ENCODE results near the gene IDH1. TPM values are rescaled to one million over a fixed set of nuclear protein-coding genes. Genes with fewer than 3 reads are reported as not detected.

Gene IDH1
- total and polyA plus RNA-seq, 2 donors (not counting 1 experiment from before 2014, with no cell fraction given): 13.9 to 41.4 TPM

GRCh38 chr2:208234786-208235185 lies 20.1 kb downstream of the IDH1 start:
- H3K79me2 ChIP-seq (ENCODE audit: control insufficient read depth, insufficient read depth, low read length): no peaks in the 10 kb centered on the region
- no peak overlapping the region for H3K27ac ChIP-seq (ENCODE audit: low read length in 2 of 2)
- intact Hi-C loops (cut with micrococcal nuclease): no loop called here
- H3K27me3 Mint-ChIP-seq: no peaks in the 10 kb centered on the region
- H3K9ac ChIP-seq (ENCODE audit: low read length): no peak overlapping the region
- no peaks in the 10 kb centered on the region for H3K27me3 ChIP-seq (replicated peaks in 1 of 4; ENCODE audit: control extremely low read depth in 1 of 4, control insufficient read depth in 3 of 4, insufficient read depth in 4 of 4, low read length in 3 of 4)
- H3K9me3 Mint-ChIP-seq (ENCODE audit: insufficient read depth): peaks cover 10% of the 10 kb centered on the region
- H3K9me3 ChIP-seq (ENCODE audit: control extremely low read depth in 1 of 3, control insufficient read depth in 2 of 3, insufficient read depth in 1 of 3, low read length in 2 of 3): peaks cover 0 to 9% (median 7%) of the 10 kb centered on the region in 3 donors
- ChIA-PET CTCF (no interaction called here), POLR2A (no interaction called here)
- H3K4me1 Mint-ChIP-seq: no peaks in the 10 kb centered on the region
- no peak overlapping the region for H2AFZ ChIP-seq (ENCODE audit: insufficient read depth, low read depth, low read length, poor library complexity, severe bottlenecking)
- DNase-seq (no peak), ATAC-seq (ENCODE audit: low read depth) (no peak)
- no peak overlapping the region for H3K4me2 ChIP-seq (replicated peaks; ENCODE audit: low read depth, low read length, poor library complexity, severe bottlenecking)
- TF ChIP-seq EZH2 (IDR thresholded peaks at IDR 0.05; ENCODE audit: borderline replicate concordance, insufficient read depth, low read depth, low read length, poor library complexity, severe bottlenecking) (no peak), CTCF (IDR thresholded peaks at IDR 0.05) (no peak)
- 100% methylated on average over 1 of the region's 1 CpG for WGBS (ENCODE audit: insufficient coverage)
- peaks cover 9 to 29% of the 10 kb centered on the region in 2 experiments for H3K36me3 ChIP-seq (replicated peaks in 1 of 2; ENCODE audit: control extremely low read depth in 1 of 2, control insufficient read depth in 1 of 2, extremely low read depth in 1 of 2, insufficient read depth in 2 of 2, low read length in 1 of 2)
- no peak overlapping the region for H3K4me3 ChIP-seq (ENCODE audit: control extremely low read depth in 1 of 5, extremely low read depth in 1 of 5, insufficient read depth in 1 of 5, low read depth in 2 of 5, low read length in 4 of 5)
- H3K4me1 ChIP-seq (ENCODE audit: control insufficient read depth in 2 of 2, insufficient read depth in 2 of 2, low read length in 2 of 2): no peaks in the 10 kb centered on the region
- H4K20me1 ChIP-seq (ENCODE audit: control insufficient read depth, insufficient read depth, low read length, poor library complexity, severe bottlenecking): no peaks in the 10 kb centered on the region
- no peak overlapping the region for H3K4me3 Mint-ChIP-seq
- no peak overlapping the region for H3K27ac Mint-ChIP-seq

GRCh38 chr2:208228476-208228875 lies 26.4 kb downstream of the IDH1 start:
- H3K27ac Mint-ChIP-seq: no peak overlapping the region
- H3K27me3 Mint-ChIP-seq: peaks cover 4% of the 10 kb centered on the region
- intact Hi-C loops (cut with micrococcal nuclease): no loop called here
- TF ChIP-seq CTCF (IDR thresholded peaks at IDR 0.05): no peak
- TF ChIP-seq EZH2 (IDR thresholded peaks at IDR 0.05; ENCODE audit: borderline replicate concordance, insufficient read depth, low read depth, low read length, poor library complexity, severe bottlenecking): no peak
- peaks cover 7% of the 10 kb centered on the region for H3K9me3 Mint-ChIP-seq (ENCODE audit: insufficient read depth)
- H3K9me3 ChIP-seq (ENCODE audit: control extremely low read depth in 1 of 3, control insufficient read depth in 2 of 3, insufficient read depth in 1 of 3, low read length in 2 of 3): peaks cover 0 to 13% (median 9%) of the 10 kb centered on the region in 3 donors
- no peak overlapping the region for H3K27ac ChIP-seq (ENCODE audit: low read length in 2 of 2)
- H3K4me2 ChIP-seq (replicated peaks; ENCODE audit: low read depth, low read length, poor library complexity, severe bottlenecking): no peak overlapping the region
- H3K4me3 ChIP-seq (ENCODE audit: control extremely low read depth in 1 of 5, extremely low read depth in 1 of 5, insufficient read depth in 1 of 5, low read depth in 2 of 5, low read length in 4 of 5): no peak overlapping the region
- no peaks in the 10 kb centered on the region for H4K20me1 ChIP-seq (ENCODE audit: control insufficient read depth, insufficient read depth, low read length, poor library complexity, severe bottlenecking)
- no peaks in the 10 kb centered on the region for H3K4me1 Mint-ChIP-seq
- no peaks in the 10 kb centered on the region for H3K79me2 ChIP-seq (ENCODE audit: control insufficient read depth, insufficient read depth, low read length)
- H3K9ac ChIP-seq (ENCODE audit: low read length): no peak overlapping the region
- no peak for DNase-seq
- no CpG with 5 or more reads among the region's 1 CpG for WGBS (ENCODE audit: insufficient coverage)
- no peaks in the 10 kb centered on the region for H3K36me3 ChIP-seq (replicated peaks in 1 of 2; ENCODE audit: control extremely low read depth in 1 of 2, control insufficient read depth in 1 of 2, extremely low read depth in 1 of 2, insufficient read depth in 2 of 2, low read length in 1 of 2)
- H3K4me1 ChIP-seq (ENCODE audit: control insufficient read depth in 2 of 2, insufficient read depth in 2 of 2, low read length in 2 of 2): no peaks in the 10 kb centered on the region
- no peaks in the 10 kb centered on the region for H3K27me3 ChIP-seq (replicated peaks in 1 of 4; ENCODE audit: control extremely low read depth in 1 of 4, control insufficient read depth in 3 of 4, insufficient read depth in 4 of 4, low read length in 3 of 4)
- no peak for ATAC-seq (ENCODE audit: low read depth)
- POLR2A ChIA-PET: no interaction called here
- CTCF ChIA-PET: no interaction called here
- no peak overlapping the region for H3K4me3 Mint-ChIP-seq
- H2AFZ ChIP-seq (ENCODE audit: insufficient read depth, low read depth, low read length, poor library complexity, severe bottlenecking): no peak overlapping the region

Data from B cell (primary cell).